HEK293 (cell line): ENCODE measurements around the gene CPNE8.

Source experiments
- CTCF ChIA-PET: fragments of 350-600 bp; formaldehyde crosslinking; extraction: SDS; loops from one replicate; lab custom pipeline; 2021; ENCODE audit warnings: antibody characterized with exemption; lab: Yijun Ruan, JAX
- POLR2A ChIA-PET: fragments of 300-600 bp; formaldehyde crosslinking; extraction: SDS; loops from one replicate; lab custom pipeline; 2020; ENCODE audit warnings: antibody characterized with exemption, inconsistent platforms; lab: Yijun Ruan, JAX
- H3K27ac ChIP-seq: fragments of 200-500 bp; sonication (Bioruptor generic); 2 replicates; pipeline ENCODE4 v1.5.1; 2014; ENCODE audit warnings: low read depth, low read length, control low read depth, inconsistent platforms; ENCODE audit errors: extremely low read depth
- H3K36me3 ChIP-seq, 2 experiments: fragments of 200-500 bp in 1 of 2; sonication (Bioruptor generic) in 1 of 2; 1 replicate in 1 of 2; 2 replicates in 1 of 2; pipeline ENCODE4 v1.5.1; 2014 to 2017; ENCODE audit warnings: inconsistent platforms in 2 of 2, low read length in 2 of 2; ENCODE audit not compliant: control insufficient read depth in 2 of 2, insufficient read depth in 1 of 2
- H3K4me1 ChIP-seq: fragments of 200-500 bp; sonication (Bioruptor generic); 2 replicates; pipeline ENCODE4 v1.5.1; 2014; ENCODE audit warnings: mild to moderate bottlenecking, low read length, inconsistent platforms; ENCODE audit not compliant: control insufficient read depth, insufficient read depth
- H3K4me3 ChIP-seq: 2 replicates; pipeline ENCODE4 v1.5.1; 2011; ENCODE audit warnings: low read depth, mild to moderate bottlenecking, control low read depth, low read length, moderate library complexity
- H3K9me3 ChIP-seq: fragments of 200-500 bp; sonication (Bioruptor generic); 2 replicates; pipeline ENCODE4 v1.5.1; 2014; ENCODE audit warnings: low read depth, low read length, inconsistent platforms; ENCODE audit not compliant: control insufficient read depth, insufficient read depth
- GLI2 ChIP-seq: fragments of 450-650 bp; formaldehyde crosslinking; IDR thresholded peaks from 2 replicates; pipeline ENCODE4; 2017; ENCODE audit warnings: missing biosample characterization, missing genetic modification characterization, low read depth, borderline replicate concordance
- GLIS2 ChIP-seq: fragments of 450-650 bp; formaldehyde crosslinking; IDR thresholded peaks from 2 replicates; pipeline ENCODE4 v1.5.1; 2016; ENCODE audit warnings: missing biosample characterization, missing genetic modification characterization
- KLF1 ChIP-seq: fragments of 450-650 bp; formaldehyde crosslinking; IDR thresholded peaks from 2 replicates; pipeline ENCODE4 v1.5.1; 2016; ENCODE audit warnings: missing biosample characterization, missing genetic modification characterization
- KLF16 ChIP-seq: fragments of 450-650 bp; formaldehyde crosslinking; IDR thresholded peaks from 2 replicates; pipeline ENCODE4 v1.5.1; 2017; ENCODE audit warnings: missing biosample characterization, missing genetic modification characterization
- OVOL3 ChIP-seq: fragments of 450-650 bp; formaldehyde crosslinking; IDR thresholded peaks from 2 replicates; pipeline ENCODE4 v1.5.1; 2016; ENCODE audit warnings: missing biosample characterization, missing genetic modification characterization
- PRDM6 ChIP-seq: fragments of 450-650 bp; formaldehyde crosslinking; IDR thresholded peaks from 2 replicates; pipeline ENCODE4 v1.5.1; 2017; ENCODE audit warnings: missing biosample characterization, missing genetic modification characterization
- SP3 ChIP-seq: fragments of 450-650 bp; formaldehyde crosslinking; IDR thresholded peaks from 2 replicates; pipeline ENCODE4 v1.5.1; 2016; ENCODE audit warnings: missing biosample characterization, missing genetic modification characterization
- TRIM28 ChIP-seq: IDR thresholded peaks from 2 replicates; pipeline ENCODE4 v1.6.1; 2011; ENCODE audit warnings: low read length, control low read depth, borderline replicate concordance
- ZBTB49 ChIP-seq: fragments of 450-650 bp; formaldehyde crosslinking; IDR thresholded peaks from 2 replicates; pipeline ENCODE4 v1.5.1; 2016; ENCODE audit warnings: missing biosample characterization, missing genetic modification characterization, low read depth
- ZNF10 ChIP-seq: fragments of 450-650 bp; formaldehyde crosslinking; IDR thresholded peaks from 2 replicates; pipeline ENCODE4 v1.5.1; 2017; ENCODE audit warnings: missing biosample characterization, missing genetic modification characterization
- ZNF148 ChIP-seq: fragments of 450-650 bp; formaldehyde crosslinking; IDR thresholded peaks from 2 replicates; pipeline ENCODE4 v1.5.0; 2017; ENCODE audit warnings: missing biosample characterization, missing genetic modification characterization, borderline replicate concordance
- ZNF266 ChIP-seq: fragments of 450-650 bp; formaldehyde crosslinking; IDR thresholded peaks from 2 replicates; pipeline ENCODE4 v1.5.1; 2016; ENCODE audit warnings: missing biosample characterization, missing genetic modification characterization, low read depth
- ZNF280C ChIP-seq: fragments of 450-650 bp; formaldehyde crosslinking; IDR thresholded peaks from 2 replicates; pipeline ENCODE4 v1.5.1; 2016; ENCODE audit warnings: missing biosample characterization, missing genetic modification characterization
- ZNF394 ChIP-seq: fragments of 450-650 bp; formaldehyde crosslinking; IDR thresholded peaks from 2 replicates; pipeline ENCODE4 v1.5.1; 2016; ENCODE audit warnings: missing biosample characterization, missing genetic modification characterization, mild to moderate bottlenecking, moderate library complexity, borderline replicate concordance
- ZNF404 ChIP-seq: fragments of 450-650 bp; formaldehyde crosslinking; IDR thresholded peaks from 2 replicates; pipeline ENCODE4 v1.5.1; 2017; ENCODE audit warnings: missing biosample characterization, missing genetic modification characterization
- ZNF530 ChIP-seq: fragments of 450-650 bp; formaldehyde crosslinking; IDR thresholded peaks from 2 replicates; pipeline ENCODE4 v1.5.1; 2016; ENCODE audit warnings: low read depth, missing biosample characterization, missing genetic modification characterization
- ZNF571 ChIP-seq: fragments of 450-650 bp; formaldehyde crosslinking; IDR thresholded peaks from 2 replicates; pipeline ENCODE4 v1.5.0; 2017; ENCODE audit warnings: missing biosample characterization, missing genetic modification characterization
- ZNF585B ChIP-seq: fragments of 450-650 bp; formaldehyde crosslinking; IDR thresholded peaks from 2 replicates; pipeline ENCODE4 v1.5.1; 2016; ENCODE audit warnings: missing biosample characterization, missing genetic modification characterization
- ZNF623 ChIP-seq: fragments of 450-650 bp; formaldehyde crosslinking; IDR thresholded peaks from 2 replicates; pipeline ENCODE4 v1.5.1; 2016; ENCODE audit warnings: missing biosample characterization, missing genetic modification characterization
- ZNF658 ChIP-seq: fragments of 450-650 bp; formaldehyde crosslinking; IDR thresholded peaks from 2 replicates; pipeline ENCODE4; 2016; ENCODE audit warnings: missing biosample characterization, missing genetic modification characterization
- ZNF747 ChIP-seq: fragments of 450-650 bp; formaldehyde crosslinking; IDR thresholded peaks from 2 replicates; pipeline ENCODE4 v1.5.1; 2016; ENCODE audit warnings: missing biosample characterization, missing genetic modification characterization
- ZNF785 ChIP-seq: fragments of 450-650 bp; formaldehyde crosslinking; IDR thresholded peaks from 2 replicates; pipeline ENCODE4 v1.5.1; 2016; ENCODE audit warnings: missing biosample characterization, missing genetic modification characterization

Gene CPNE8

GRCh38 chr12:38884666-38885065, 20.7 kb downstream of the CPNE8 start:
- Histone ChIP-seq H3K36me3 (no peaks in the 10 kb centered on the region), H3K9me3 (no peaks in the 10 kb centered on the region), H3K4me3 (no peak overlapping the region), H3K27ac (no peak overlapping the region), H3K4me1 (peaks cover 4% of the 10 kb centered on the region; the same call in 1 of the 2 replicates)
- ChIA-PET POLR2A (no interaction called here), CTCF (interaction anchor here (0.7 to 1.0 kb wide), 2 partner anchors 20 to 21 kb away, joined by 3 to 4 read pairs; no protein-coding TSS in a partner anchor)
- no peak for TF ChIP-seq ZNF266
- TF ChIP-seq ZNF571, result no peak
- no peak for TF ChIP-seq ZNF785 (tag by site-specific recombination)
- no peak for TF ChIP-seq PRDM6 (tag by site-specific recombination)
- no peak for TF ChIP-seq TRIM28
- no peak for TF ChIP-seq SP3 (tag by site-specific recombination)

GRCh38 chr12:38883629-38884134, 21.7 kb downstream of the CPNE8 start:
- TF ChIP-seq ZNF658 (tag by site-specific recombination) (no peak), ZNF148 (no peak), KLF16 (tag by site-specific recombination) (no peak), ZNF10 (tag by site-specific recombination) (no peak), OVOL3 (tag by site-specific recombination) (no peak), GLI2 (tag by site-specific recombination) (no peak), GLIS2 (tag by site-specific recombination) (no peak), ZNF747 (no peak), ZNF623 (tag by site-specific recombination) (no peak), ZBTB49 (tag by site-specific recombination) (no peak), ZNF585B (tag by site-specific recombination) (no peak), ZNF530 (tag by site-specific recombination) (no peak), KLF1 (tag by site-specific recombination) (no peak), ZNF394 (tag by site-specific recombination) (no peak), PRDM6 (tag by site-specific recombination) (no peak), ZNF280C (no peak), ZNF404 (tag by site-specific recombination) (no peak)
- POLR2A ChIA-PET, result interaction anchor here (1.1 kb wide), 1 partner anchor 21 kb away, joined by 3 read pairs; the partner anchor contains the start of gene CPNE8

More at GRCh38 chr12:38883629-38884134, 21.7 kb downstream of the CPNE8 start:
- H3K4me3 ChIP-seq, result no peak overlapping the region
- H3K4me1 ChIP-seq, result peaks cover 4% of the 10 kb centered on the region; the same call in 1 of the 2 replicates
- H3K27ac ChIP-seq, result no peak overlapping the region
- H3K36me3 ChIP-seq, result no peaks in the 10 kb centered on the region
- H3K9me3 ChIP-seq, result no peaks in the 10 kb centered on the region
- CTCF ChIA-PET, result interaction anchor here (1.0 to 1.4 kb wide), 2 partner anchors 22 to 23 kb away, joined by 4 read pairs; no protein-coding TSS in a partner anchor
